Aorta (tissue), 5 donors: ENCODE results near the gene GRIK2. TPM values are rescaled to one million over a fixed set of nuclear protein-coding genes. Genes with fewer than 3 reads are reported as not detected.

Experiments used
- ATAC-seq: fragments of 200-7000 bp; cut with Tn5 transposase; one replicate; pipeline ENCODE4 v1.9.1; 2022; ENCODE audit warnings: moderate library complexity; ENCODE audit not compliant: low FRiP score
- DNase-seq, 2 donors: peaks; one replicate each; pipeline ENCODE4 v3.0.0-alpha.2; 2020
- H3K27ac ChIP-seq, 2 donors: one replicate each; pipeline ENCODE4 v1.5.1; 2013; ENCODE audit warnings: low read length in 2 of 2, mild to moderate bottlenecking in 2 of 2, moderate library complexity in 2 of 2, control low read depth in 1 of 2, inconsistent platforms in 1 of 2, low read depth in 1 of 2
- H3K27me3 ChIP-seq, 2 donors: one replicate each; pipeline ENCODE4 v1.6.1; 2013; ENCODE audit warnings: control low read depth in 1 of 2, low read length in 1 of 2, mild to moderate bottlenecking in 1 of 2, moderate library complexity in 1 of 2; ENCODE audit not compliant: insufficient read depth in 2 of 2, control insufficient read depth in 1 of 2
- H3K36me3 ChIP-seq, 2 donors: one replicate each; pipeline ENCODE4 v1.6.1; 2013; ENCODE audit warnings: control low read depth in 1 of 2, low read length in 1 of 2, mild to moderate bottlenecking in 1 of 2; ENCODE audit not compliant: insufficient read depth in 2 of 2, control insufficient read depth in 1 of 2
- H3K4me1 ChIP-seq, 2 donors: one replicate each; pipeline ENCODE4 v1.6.1; 2013; ENCODE audit warnings: low read length in 2 of 2, control low read depth in 1 of 2, mild to moderate bottlenecking in 1 of 2, moderate library complexity in 1 of 2; ENCODE audit not compliant: insufficient read depth in 2 of 2, control insufficient read depth in 1 of 2
- H3K4me3 ChIP-seq, 2 donors: one replicate each; pipeline ENCODE4 v1.5.1; 2013; ENCODE audit warnings: low read length in 2 of 2, control low read depth in 1 of 2, mild to moderate bottlenecking in 1 of 2
- H3K9me3 ChIP-seq: one replicate; pipeline ENCODE4 v1.6.1; 2013; ENCODE audit warnings: mild to moderate bottlenecking, low read length; ENCODE audit not compliant: control insufficient read depth
- WGBS, 2 donors: extraction: QIAGEN DNeasy Blood & Tissue Kit; methylation state at CpG; one replicate each; pipeline ENCODE4 v1.1.7; 2013; 5-methylcytosine and 5-hydroxymethylcytosine counted together
- intact Hi-C, 2 donors: fragments of 100-400 bp; cut with DNase I; formaldehyde crosslinking; loops; one replicate each; pipeline versions ENCODE4 v1.14.2 to v1.15.0; 2022
- polyA plus RNA-seq, 2 donors: library from polyadenylated mRNA; stranded (reverse); fragments of 200-250 nt; gene quantifications; one replicate each; pipeline ENCODE4 v1.2.3, GENCODE V29; 2013
- total RNA-seq, 2 donors: library from RNA; stranded (reverse); fragmentation: NEBNext Ultra II Directional; extraction: Animal tissue kit (Norgen Biotek cat#: 25700); gene quantifications; one replicate each; pipeline ENCODE4 v1.2.1, GENCODE V29; 2021
- donor health status: healthy with polysubstance abuse.
- donor health status: Bipolar disorder and iron deficiency.
- donor health status: DM: no; HTN: no; CAD: no.
- donor health status: DM: no; HTN: no; CAD: no.
- donor health status: DM: yes; HTN: yes; CAD: no.

Gene GRIK2
- total and polyA plus RNA-seq, 4 donors, result 0.82 to 3.0 (median 2.3) TPM; not detected in 1

- H3K36me3 ChIP-seq, result no peaks in the 10 kb centered on the region
- no peak overlapping the region for H3K4me3 ChIP-seq
- no peak for DNase-seq
- intact Hi-C loops, result no loop called here
- peaks cover 1% of the 10 kb centered on the region for H3K9me3 ChIP-seq
- no peaks in the 10 kb centered on the region for H3K4me1 ChIP-seq
- WGBS, 2 donors, result 40 to 46% methylated on average over 4 of the region's 4 CpGs
- H3K27ac ChIP-seq, result no peak overlapping the region
- H3K27me3 ChIP-seq, result peaks cover 0 to 2% of the 10 kb centered on the region in 2 donors
- ATAC-seq, result no peak
These were observed 3.7 kb downstream of the GRIK2 start for GRCh38 chr6:101397199-101397598.

DNA sequence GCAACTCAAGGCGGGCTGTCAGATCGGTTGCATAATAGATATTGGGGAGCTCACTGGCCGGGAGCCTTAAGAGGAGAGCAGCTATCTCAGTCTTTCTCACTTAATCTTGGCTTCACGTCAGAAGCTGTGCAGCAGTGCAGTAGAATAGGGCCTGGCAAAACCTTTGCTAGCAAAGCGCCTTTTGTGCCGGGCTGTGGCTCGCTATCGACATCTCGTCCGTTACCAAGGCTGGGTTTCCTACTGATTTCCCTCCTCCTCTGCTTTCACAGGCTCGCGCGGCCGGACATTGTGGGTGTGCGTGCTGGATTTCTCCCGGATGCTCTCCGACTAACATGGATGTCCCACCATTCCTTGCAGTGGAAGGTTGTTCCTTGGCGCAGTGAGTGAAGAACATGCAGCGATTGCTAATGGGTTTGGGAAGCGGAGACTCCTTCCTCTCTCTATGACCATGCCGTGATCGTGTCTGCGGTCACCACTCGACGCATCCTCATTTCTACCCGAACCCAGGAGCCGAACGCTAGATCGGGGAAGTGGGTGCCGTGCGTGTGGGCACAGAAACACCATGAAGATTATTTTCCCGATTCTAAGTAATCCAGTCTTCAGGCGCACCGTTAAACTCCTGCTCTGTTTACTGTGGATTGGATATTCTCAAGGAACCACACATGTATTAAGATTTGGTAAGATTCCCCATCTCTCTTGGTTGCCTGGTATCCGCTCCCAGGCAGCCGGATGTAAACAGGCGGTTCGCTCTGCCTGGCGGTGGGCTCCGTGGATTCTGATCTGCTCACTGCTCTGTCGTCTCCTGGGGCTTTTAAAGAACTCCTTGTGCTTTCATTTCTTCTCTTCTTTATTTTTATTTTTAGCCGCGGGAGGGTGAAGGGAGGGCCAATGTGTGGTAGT, 5.5 kb downstream of the GRIK2 start:
- Histone ChIP-seq H3K27ac (no peak overlapping the region), H3K4me1 (no peaks in the 10 kb centered on the region), H3K27me3 (peaks cover 0 to 2% of the 10 kb centered on the region in 2 donors), H3K9me3 (peaks cover 1% of the 10 kb centered on the region), H3K4me3 (no peak overlapping the region), H3K36me3 (no peaks in the 10 kb centered on the region)
- ATAC-seq, result no peak
- intact Hi-C loops, result no loop called here
- DNase-seq, result no peak
- 40 to 46% methylated on average over 43 of the region's 43 CpGs for WGBS, 2 donors

DNA sequence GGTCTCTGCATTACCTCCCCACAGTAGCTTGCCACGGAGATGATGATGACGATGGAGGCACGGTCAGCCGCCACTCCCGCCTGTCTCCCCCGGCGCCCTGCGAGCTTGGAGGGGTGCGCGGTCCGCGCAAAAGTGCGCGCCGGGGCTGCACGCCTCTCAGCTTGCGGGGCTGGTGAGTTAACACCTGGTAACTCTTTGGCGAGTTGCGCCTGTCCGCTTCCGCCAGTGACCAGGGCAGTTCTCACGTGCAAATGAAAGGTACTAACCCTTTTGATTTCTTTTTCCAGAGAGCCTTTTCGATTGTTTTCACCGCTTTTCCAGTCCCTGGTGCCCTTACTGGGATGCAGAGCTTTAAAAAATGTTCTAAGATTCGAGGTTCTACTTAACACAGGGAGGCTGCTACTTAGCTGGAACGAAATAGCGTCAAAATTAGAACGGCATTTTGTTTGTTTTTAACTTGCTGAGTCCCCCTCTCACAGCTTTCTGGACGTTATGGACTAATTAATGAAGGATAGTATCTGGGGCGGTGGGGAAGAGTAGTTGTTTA, 6.2 kb downstream of the GRIK2 start:
- H3K9me3 ChIP-seq, result peaks cover 1% of the 10 kb centered on the region
- H3K27me3 ChIP-seq, result peaks cover 0 to 2% of the 10 kb centered on the region in 2 donors
- no peak for DNase-seq

GRCh38 chr6:101400326-101401135, 7.0 kb downstream of the GRIK2 start:
- Histone ChIP-seq H3K27me3 (peaks cover 0 to 2% of the 10 kb centered on the region in 2 donors), H3K4me3 (no peak overlapping the region), H3K36me3 (no peaks in the 10 kb centered on the region), H3K27ac (no peak overlapping the region), H3K4me1 (no peaks in the 10 kb centered on the region), H3K9me3 (peaks cover 1% of the 10 kb centered on the region)
- DNase-seq (no peak), ATAC-seq (no peak)
- 85 to 89% methylated on average over 10 of the region's 10 CpGs for WGBS, 2 donors
- intact Hi-C loops, result no loop called here

More for the DNA sequence above, 6.2 kb downstream of the GRIK2 start:
- ATAC-seq, result no peak
- intact Hi-C loops, result no loop called here
- Histone ChIP-seq H3K4me3 (no peak overlapping the region), H3K4me1 (no peaks in the 10 kb centered on the region), H3K27ac (no peak overlapping the region), H3K36me3 (no peaks in the 10 kb centered on the region)
- 54 to 55% methylated on average over 30 of the region's 30 CpGs for WGBS, 2 donors

- Histone ChIP-seq H3K36me3 (no peaks in the 10 kb centered on the region), H3K27ac (no peak overlapping the region), H3K27me3 (peaks cover 0 to 2% of the 10 kb centered on the region in 2 donors), H3K4me3 (no peak overlapping the region), H3K9me3 (peaks cover 1% of the 10 kb centered on the region), H3K4me1 (no peaks in the 10 kb centered on the region)
- intact Hi-C loops, result no loop called here
- 78 to 82% methylated on average over 10 of the region's 10 CpGs for WGBS, 2 donors
- DNase-seq (no peak), ATAC-seq (no peak)
These were observed 7.7 kb downstream of the GRIK2 start for GRCh38 chr6:101401171-101401570.

GRCh38 chr6:101401792-101402621, 8.5 kb downstream of the GRIK2 start:
- WGBS, 2 donors, result 3% methylated on average over 46 to 50 of the region's 50 CpGs
- peak in 1 of 2 donors; percentile 70 for DNase-seq
- peak; percentile 41 for ATAC-seq
- Histone ChIP-seq H3K9me3 (peaks cover 1% of the 10 kb centered on the region), H3K4me1 (no peaks in the 10 kb centered on the region), H3K36me3 (no peaks in the 10 kb centered on the region), H3K27me3 (peaks cover 0 to 2% of the 10 kb centered on the region in 2 donors), H3K4me3 (no peak overlapping the region), H3K27ac (no peak overlapping the region)
- intact Hi-C loops, result no loop called here

DNA sequence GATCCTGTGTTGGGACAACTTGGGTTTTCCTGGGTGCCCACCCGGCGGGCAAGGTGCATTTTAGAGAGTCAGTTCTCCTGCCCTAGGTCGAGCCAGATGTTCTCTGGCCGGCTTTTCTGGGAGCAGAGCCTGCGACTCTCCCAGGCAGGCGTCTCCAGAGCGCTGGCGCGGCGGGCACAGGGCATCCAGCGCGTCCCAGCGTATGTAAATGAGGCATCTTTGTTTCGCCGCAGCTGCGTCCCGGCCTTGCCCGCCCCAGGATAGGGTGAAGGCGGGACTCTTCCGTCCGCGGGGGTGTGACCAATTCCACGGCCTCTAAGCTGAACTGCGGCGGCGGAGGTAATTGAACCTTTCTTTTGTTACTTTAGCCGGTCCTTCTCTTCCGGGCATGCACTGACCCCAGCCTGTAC, 9.1 kb downstream of the GRIK2 start:
- no peak overlapping the region for H3K27ac ChIP-seq
- H3K27me3 ChIP-seq, result peaks cover 0 to 2% of the 10 kb centered on the region in 2 donors
- no peaks in the 10 kb centered on the region for H3K36me3 ChIP-seq
- no peak for DNase-seq
- peaks cover 1% of the 10 kb centered on the region for H3K9me3 ChIP-seq
- WGBS, 2 donors, result 5% methylated on average over 28 of the region's 28 CpGs
- ATAC-seq, result peak; percentile 45
- no peak overlapping the region for H3K4me3 ChIP-seq
- H3K4me1 ChIP-seq, result no peaks in the 10 kb centered on the region
- intact Hi-C loops, result no loop called here
